AG10803 (cell line): ENCODE results near the gene ZNF814.

Experiments
- DNase-seq: peaks from one replicate; pipeline ENCODE4 v3.0.0; 2010; ENCODE audit warnings: low read depth
- H3K4me3 ChIP-seq: 2 replicates; pipeline ENCODE4 v1.5.1; 2011; ENCODE audit warnings: mild to moderate bottlenecking, low read length, control low read depth
- CTCF ChIP-seq: conservative IDR thresholded peaks from 2 replicates; pipeline ENCODE4 v1.5.1; 2011; ENCODE audit warnings: mild to moderate bottlenecking, low read length, control low read depth, inconsistent platforms

ZNF814 gene

GRCh38 chr19:57807541-57807940 lies 81.3 kb downstream of the ZNF814 start:
- no peak overlapping the region for H3K4me3 ChIP-seq
- DNase-seq: peak; percentile 31
- no peak for TF ChIP-seq CTCF

- peak; percentile 97 for DNase-seq
- TF ChIP-seq CTCF: no peak
- peak overlapping the region; percentile 79 for H3K4me3 ChIP-seq
These were observed 85.1 kb downstream of the ZNF814 start for GRCh38 chr19:57803594-57804325.

- no peak for TF ChIP-seq CTCF
- H3K4me3 ChIP-seq: peak overlapping the region; percentile 79
- no peak for DNase-seq
These were observed 85.6 kb downstream of the ZNF814 start for GRCh38 chr19:57803265-57803593.

- TF ChIP-seq CTCF: no peak
- no peak overlapping the region for H3K4me3 ChIP-seq
- no peak for DNase-seq
These were observed 86.6 kb downstream of the ZNF814 start for GRCh38 chr19:57802269-57802668.

- TF ChIP-seq CTCF: no peak
- H3K4me3 ChIP-seq: no peak overlapping the region
- no peak for DNase-seq
These were observed 88.1 kb downstream of the ZNF814 start for GRCh38 chr19:57800696-57801095.
